ENCODE measurements around the gene PNPLA2. TPM values are rescaled to one million over a fixed set of nuclear protein-coding genes. Genes with fewer than 3 reads are reported as not detected.

PNPLA2 gene
- total RNA-seq, 2 experiments from 2014 or later = 19.8 to 41.2 TPM

DNA sequence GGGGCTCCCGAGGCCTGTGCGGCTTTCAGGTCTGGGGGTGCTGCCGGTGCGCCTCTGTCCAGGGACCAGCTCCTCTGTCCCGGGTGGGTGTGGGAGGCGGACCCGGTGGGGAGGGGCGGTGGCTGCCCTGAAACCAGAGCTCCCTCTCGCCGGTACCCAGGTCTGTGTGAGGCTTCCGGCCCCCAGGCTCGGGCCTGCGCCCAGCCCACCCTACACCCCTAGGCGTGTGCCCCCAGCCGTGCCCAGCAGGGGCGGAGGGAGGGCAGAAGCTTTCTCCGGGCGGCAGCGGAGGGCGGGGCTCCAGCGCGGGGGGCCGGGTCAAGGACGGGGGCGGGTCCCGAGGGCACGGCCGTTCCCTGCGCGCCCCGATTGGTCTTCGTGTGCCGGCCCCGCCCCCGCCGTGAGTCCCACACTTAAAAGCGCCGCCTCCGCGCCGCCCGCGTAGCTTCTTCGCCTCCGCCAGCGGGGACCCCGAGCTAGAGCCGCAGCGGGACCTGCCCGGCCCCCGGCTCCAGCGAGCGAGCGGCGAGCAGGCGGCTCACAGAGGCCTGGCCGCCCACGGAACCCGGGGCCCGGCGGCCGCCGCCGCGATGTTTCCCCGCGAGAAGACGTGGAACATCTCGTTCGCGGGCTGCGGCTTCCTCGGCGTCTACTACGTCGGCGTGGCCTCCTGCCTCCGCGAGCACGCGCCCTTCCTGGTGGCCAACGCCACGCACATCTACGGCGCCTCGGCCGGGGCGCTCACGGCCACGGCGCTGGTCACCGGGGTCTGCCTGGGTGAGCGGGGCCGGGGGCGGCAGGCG lies 616 bp downstream of the PNPLA2 start:
- peak; percentile 95 for DNase-seq (ENCODE audit: low spot score)
- intact Hi-C loops (cut with micrococcal nuclease; ENCODE audit: unreplicated experiment) = no loop called here
- Histone ChIP-seq H3K4me2 (ENCODE audit: low read length) (peak overlapping the region; percentile 97), H3K9me3 (ENCODE audit: low read length) (no peaks in the 10 kb centered on the region), H3K4me3 (ENCODE audit: low read depth, low read length, poor library complexity, severe bottlenecking) (peak overlapping the region; percentile 76), H3K9me2 (ENCODE audit: insufficient read depth, low read length) (no peaks in the 10 kb centered on the region), H3K4me1 (ENCODE audit: insufficient read depth, low read length, poor library complexity, severe bottlenecking) (peaks cover 17% of the 10 kb centered on the region), H2AFZ (ENCODE audit: low read length) (0 out of 2 replicates have a peak overlapping the region, but pooled peaks have one; percentile 14), H4K20me1 (ENCODE audit: insufficient read depth, low read length) (no peaks in the 10 kb centered on the region), H3K27ac (ENCODE audit: low read depth, low read length, poor library complexity, severe bottlenecking) (peak overlapping the region; percentile 34), H3K79me2 (ENCODE audit: insufficient read depth, low read depth, low read length) (no peaks in the 10 kb centered on the region), H3K36me3 (ENCODE audit: insufficient read depth, low read length) (peaks cover 20% of the 10 kb centered on the region; the same call in 1 of the 2 replicates)
- ChIA-PET POLR2A (interaction anchor here (1.1 to 1.8 kb wide), 5 partner anchors 8 to 24 kb away, joined by 3 to 11 read pairs (median 4); partner anchors contain the start of genes CRACR2B, RPLP2 and TSPAN4), CTCF (ENCODE audit: unreplicated experiment) (interaction anchor here (0.6 kb wide), 2 partner anchors 27 to 96 kb away, joined by 3 read pairs; no protein-coding TSS in a partner anchor)
- no TSS peak for BruUV-seq (replicated peaks)
- TF ChIP-seq EZH2phosphoT487 (IDR thresholded peaks at IDR 0.05; ENCODE audit: borderline replicate concordance, low read depth, low read length) = no peak
- TF ChIP-seq, protein P1, sequence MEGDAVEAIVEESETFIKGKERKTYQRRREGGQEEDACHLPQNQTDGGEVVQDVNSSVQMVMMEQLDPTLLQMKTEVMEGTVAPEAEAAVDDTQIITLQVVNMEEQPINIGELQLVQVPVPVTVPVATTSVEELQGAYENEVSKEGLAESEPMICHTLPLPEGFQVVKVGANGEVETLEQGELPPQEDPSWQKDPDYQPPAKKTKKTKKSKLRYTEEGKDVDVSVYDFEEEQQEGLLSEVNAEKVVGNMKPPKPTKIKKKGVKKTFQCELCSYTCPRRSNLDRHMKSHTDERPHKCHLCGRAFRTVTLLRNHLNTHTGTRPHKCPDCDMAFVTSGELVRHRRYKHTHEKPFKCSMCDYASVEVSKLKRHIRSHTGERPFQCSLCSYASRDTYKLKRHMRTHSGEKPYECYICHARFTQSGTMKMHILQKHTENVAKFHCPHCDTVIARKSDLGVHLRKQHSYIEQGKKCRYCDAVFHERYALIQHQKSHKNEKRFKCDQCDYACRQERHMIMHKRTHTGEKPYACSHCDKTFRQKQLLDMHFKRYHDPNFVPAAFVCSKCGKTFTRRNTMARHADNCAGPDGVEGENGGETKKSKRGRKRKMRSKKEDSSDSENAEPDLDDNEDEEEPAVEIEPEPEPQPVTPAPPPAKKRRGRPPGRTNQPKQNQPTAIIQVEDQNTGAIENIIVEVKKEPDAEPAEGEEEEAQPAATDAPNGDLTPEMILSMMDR (conservative IDR thresholded peaks at IDR 0.05; ENCODE audit: low read length) = no peak

DNA sequence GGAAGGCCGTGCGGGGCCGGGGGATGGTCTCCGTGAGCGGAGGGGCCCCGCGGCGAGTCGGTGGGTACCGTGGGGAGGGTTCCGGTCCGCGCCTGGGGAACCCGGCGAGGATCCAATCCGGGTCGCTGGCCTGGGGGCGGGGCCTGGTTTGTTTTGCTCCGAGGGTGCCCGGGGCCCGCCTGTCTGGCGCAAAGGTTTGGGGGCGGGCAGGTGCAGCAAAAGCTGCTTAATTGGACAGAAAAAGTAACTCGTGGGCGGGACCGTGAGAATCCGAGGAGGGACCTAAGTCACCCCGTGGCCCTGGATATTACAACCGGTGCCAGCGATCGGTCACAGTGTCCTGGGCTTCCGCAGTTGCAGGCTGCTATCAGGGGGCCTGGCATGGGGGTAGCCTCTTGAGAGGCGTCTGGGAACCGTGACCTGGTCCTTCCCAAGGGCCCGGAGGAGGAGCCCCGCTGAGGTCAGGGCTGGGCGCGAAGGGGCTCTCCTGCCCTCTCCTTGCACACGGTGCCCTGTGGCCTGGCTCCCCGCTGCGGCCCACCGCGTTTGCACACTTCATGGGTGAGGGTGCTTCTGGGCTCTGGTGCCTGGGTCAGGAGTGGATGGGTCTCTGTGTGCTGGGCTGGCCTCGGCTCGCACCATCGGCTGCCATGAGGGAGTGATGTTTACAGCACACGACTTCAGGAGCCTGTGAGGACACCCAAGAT lies 1.4 kb downstream of the PNPLA2 start:
- peak; percentile 92 for DNase-seq (ENCODE audit: low spot score)
- Histone ChIP-seq H3K4me3 (ENCODE audit: low read depth, low read length, poor library complexity, severe bottlenecking) (peak overlapping the region; percentile 76), H3K27ac (ENCODE audit: low read depth, low read length, poor library complexity, severe bottlenecking) (peak overlapping the region; percentile 34), H3K9me3 (ENCODE audit: low read length) (no peaks in the 10 kb centered on the region), H3K4me2 (ENCODE audit: low read length) (peak overlapping the region; percentile 97), H3K4me1 (ENCODE audit: insufficient read depth, low read length, poor library complexity, severe bottlenecking) (peaks cover 17% of the 10 kb centered on the region), H3K9me2 (ENCODE audit: insufficient read depth, low read length) (no peaks in the 10 kb centered on the region), H2AFZ (ENCODE audit: low read length) (0 out of 2 replicates have a peak overlapping the region, but pooled peaks have one; percentile 14), H4K20me1 (ENCODE audit: insufficient read depth, low read length) (no peaks in the 10 kb centered on the region), H3K79me2 (ENCODE audit: insufficient read depth, low read depth, low read length) (no peaks in the 10 kb centered on the region), H3K36me3 (ENCODE audit: insufficient read depth, low read length) (peaks cover 14% of the 10 kb centered on the region; the same call in 1 of the 2 replicates)
- intact Hi-C loops (cut with micrococcal nuclease; ENCODE audit: unreplicated experiment) = no loop called here
- TF ChIP-seq EZH2phosphoT487 (IDR thresholded peaks at IDR 0.05; ENCODE audit: borderline replicate concordance, low read depth, low read length) = no peak
- TF ChIP-seq, protein P1 (conservative IDR thresholded peaks at IDR 0.05; ENCODE audit: low read length) = no peak
- no TSS peak for BruUV-seq (replicated peaks)
- CTCF ChIA-PET (ENCODE audit: unreplicated experiment) = interaction anchor here (0.6 kb wide), 1 partner anchor 96 kb away, joined by 3 read pairs; no protein-coding TSS in a partner anchor
- POLR2A ChIA-PET = interaction anchor here (1.1 to 1.8 kb wide), 4 partner anchors 8 to 11 kb away, joined by 3 to 11 read pairs (median 4); partner anchors contain the start of genes CRACR2B and RPLP2
